Measurements from ENCODE around the gene CDH5.

DNA sequence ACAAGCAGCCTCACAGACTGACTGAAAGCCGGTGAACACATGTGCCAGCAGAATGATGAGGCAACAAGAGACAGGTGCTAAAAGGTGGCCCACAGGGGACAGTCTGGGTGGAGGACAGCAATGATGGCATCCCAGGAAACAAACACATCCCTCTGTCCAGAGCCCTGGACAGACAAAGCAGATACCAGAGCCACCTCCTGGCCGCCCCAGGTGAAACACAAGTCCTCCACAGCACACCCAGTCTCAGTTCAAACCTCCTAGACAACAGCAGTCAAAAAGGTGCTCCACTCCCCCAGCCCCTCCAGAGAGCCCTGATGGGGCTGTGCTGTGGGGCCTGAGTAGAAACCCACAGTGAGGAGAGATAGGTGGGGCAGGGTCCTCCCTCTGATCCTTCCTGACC is 20.3 kb upstream of the CDH5 start:
- TF ChIP-seq, protein P1, sequence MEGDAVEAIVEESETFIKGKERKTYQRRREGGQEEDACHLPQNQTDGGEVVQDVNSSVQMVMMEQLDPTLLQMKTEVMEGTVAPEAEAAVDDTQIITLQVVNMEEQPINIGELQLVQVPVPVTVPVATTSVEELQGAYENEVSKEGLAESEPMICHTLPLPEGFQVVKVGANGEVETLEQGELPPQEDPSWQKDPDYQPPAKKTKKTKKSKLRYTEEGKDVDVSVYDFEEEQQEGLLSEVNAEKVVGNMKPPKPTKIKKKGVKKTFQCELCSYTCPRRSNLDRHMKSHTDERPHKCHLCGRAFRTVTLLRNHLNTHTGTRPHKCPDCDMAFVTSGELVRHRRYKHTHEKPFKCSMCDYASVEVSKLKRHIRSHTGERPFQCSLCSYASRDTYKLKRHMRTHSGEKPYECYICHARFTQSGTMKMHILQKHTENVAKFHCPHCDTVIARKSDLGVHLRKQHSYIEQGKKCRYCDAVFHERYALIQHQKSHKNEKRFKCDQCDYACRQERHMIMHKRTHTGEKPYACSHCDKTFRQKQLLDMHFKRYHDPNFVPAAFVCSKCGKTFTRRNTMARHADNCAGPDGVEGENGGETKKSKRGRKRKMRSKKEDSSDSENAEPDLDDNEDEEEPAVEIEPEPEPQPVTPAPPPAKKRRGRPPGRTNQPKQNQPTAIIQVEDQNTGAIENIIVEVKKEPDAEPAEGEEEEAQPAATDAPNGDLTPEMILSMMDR (conservative IDR thresholded peaks at IDR 0.05; ENCODE audit: low read length), result no peak
- no peak for TF ChIP-seq EZH2phosphoT487 (IDR thresholded peaks at IDR 0.05; ENCODE audit: borderline replicate concordance, low read depth, low read length)
